HEK293 (cell line): ENCODE measurements around the gene REX1BD.

Source experiments
- KLF8 ChIP-seq: fragments of 450-650 bp; formaldehyde crosslinking; IDR thresholded peaks from 2 replicates; pipeline ENCODE4 v1.5.1; 2016; ENCODE audit warnings: missing biosample characterization, missing genetic modification characterization
- ZNF274 ChIP-seq, 2 experiments: fragments of 200-500 bp in 1 of 2; fragments of 450-650 bp in 1 of 2; sonication (Bioruptor generic) in 1 of 2; formaldehyde crosslinking in 1 of 2; IDR thresholded peaks; 2 replicates each; pipeline versions ENCODE4 v1.5.1 to v1.6.1; 2014 to 2016; ENCODE audit warnings: borderline replicate concordance in 1 of 2, inconsistent platforms in 1 of 2, low read length in 1 of 2, missing biosample characterization in 1 of 2, missing genetic modification characterization in 1 of 2
- TF ChIP-seq, protein P1 (sequence below): fragments of 450-650 bp; formaldehyde crosslinking; IDR thresholded peaks from 2 replicates; pipeline ENCODE4 v1.5.1; 2016; ENCODE audit warnings: missing biosample characterization, missing genetic modification characterization
- TF ChIP-seq, protein P2 (sequence below): fragments of 450-650 bp; formaldehyde crosslinking; IDR thresholded peaks from 2 replicates; pipeline ENCODE4 v1.5.1; 2016; ENCODE audit warnings: missing biosample characterization, missing genetic modification characterization

DNA sequence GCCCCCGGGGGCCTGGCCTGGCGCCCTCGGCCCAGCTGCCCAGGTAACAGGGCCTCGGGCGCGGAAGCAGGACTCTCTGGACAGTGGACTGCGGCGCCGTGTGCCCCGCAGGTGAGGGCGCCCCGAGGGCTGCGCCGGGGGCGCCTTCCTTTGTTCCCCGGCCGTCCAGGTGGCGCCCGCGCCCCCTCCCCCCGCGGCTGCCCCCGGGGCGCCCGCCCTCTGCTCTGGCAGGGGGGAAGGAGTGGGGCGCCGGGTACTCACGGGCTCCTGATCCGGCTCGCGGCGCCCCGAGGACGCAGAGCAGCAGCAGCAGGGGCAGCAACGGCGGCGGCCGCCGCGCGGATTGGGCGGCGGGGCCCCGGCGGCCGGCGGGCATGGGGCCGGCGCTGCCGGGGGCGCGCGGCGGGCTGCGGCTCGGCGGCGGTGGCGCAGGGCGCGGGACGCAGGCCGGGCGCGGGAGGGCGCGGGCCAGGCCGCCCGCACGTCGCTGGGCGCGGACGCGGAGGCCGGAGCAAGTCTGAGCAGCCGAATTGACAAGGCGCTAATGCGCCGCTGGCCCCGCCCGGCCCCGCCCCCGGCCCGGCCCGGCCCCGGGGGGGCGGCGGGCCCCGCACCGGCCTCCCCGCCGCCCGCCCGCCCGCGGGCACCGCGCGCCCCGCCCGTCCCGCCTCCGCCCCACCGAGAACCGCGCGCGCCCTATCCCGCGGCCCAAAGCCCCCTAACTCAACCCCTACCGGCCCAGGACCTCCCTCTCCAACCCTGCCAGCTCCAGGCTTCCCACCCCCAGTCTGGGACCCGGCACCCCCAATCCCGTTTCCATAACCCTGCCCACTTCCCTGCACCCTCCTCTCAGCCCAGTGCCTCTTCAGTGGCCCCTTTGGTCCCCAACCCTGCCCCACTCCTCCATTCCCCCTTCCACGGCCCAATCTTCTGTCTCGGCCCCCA lies 18.0 kb downstream of the REX1BD start, which contains the start of gene CRLF1:
- TF ChIP-seq, protein P1, sequence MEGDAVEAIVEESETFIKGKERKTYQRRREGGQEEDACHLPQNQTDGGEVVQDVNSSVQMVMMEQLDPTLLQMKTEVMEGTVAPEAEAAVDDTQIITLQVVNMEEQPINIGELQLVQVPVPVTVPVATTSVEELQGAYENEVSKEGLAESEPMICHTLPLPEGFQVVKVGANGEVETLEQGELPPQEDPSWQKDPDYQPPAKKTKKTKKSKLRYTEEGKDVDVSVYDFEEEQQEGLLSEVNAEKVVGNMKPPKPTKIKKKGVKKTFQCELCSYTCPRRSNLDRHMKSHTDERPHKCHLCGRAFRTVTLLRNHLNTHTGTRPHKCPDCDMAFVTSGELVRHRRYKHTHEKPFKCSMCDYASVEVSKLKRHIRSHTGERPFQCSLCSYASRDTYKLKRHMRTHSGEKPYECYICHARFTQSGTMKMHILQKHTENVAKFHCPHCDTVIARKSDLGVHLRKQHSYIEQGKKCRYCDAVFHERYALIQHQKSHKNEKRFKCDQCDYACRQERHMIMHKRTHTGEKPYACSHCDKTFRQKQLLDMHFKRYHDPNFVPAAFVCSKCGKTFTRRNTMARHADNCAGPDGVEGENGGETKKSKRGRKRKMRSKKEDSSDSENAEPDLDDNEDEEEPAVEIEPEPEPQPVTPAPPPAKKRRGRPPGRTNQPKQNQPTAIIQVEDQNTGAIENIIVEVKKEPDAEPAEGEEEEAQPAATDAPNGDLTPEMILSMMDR (tag by site-specific recombination): no peak
- TF ChIP-seq, protein P2, sequence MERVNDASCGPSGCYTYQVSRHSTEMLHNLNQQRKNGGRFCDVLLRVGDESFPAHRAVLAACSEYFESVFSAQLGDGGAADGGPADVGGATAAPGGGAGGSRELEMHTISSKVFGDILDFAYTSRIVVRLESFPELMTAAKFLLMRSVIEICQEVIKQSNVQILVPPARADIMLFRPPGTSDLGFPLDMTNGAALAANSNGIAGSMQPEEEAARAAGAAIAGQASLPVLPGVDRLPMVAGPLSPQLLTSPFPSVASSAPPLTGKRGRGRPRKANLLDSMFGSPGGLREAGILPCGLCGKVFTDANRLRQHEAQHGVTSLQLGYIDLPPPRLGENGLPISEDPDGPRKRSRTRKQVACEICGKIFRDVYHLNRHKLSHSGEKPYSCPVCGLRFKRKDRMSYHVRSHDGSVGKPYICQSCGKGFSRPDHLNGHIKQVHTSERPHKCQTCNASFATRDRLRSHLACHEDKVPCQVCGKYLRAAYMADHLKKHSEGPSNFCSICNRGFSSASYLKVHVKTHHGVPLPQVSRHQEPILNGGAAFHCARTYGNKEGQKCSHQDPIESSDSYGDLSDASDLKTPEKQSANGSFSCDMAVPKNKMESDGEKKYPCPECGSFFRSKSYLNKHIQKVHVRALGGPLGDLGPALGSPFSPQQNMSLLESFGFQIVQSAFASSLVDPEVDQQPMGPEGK (tag by site-specific recombination): peak; percentile 69
- TF ChIP-seq ZNF274 (IDR thresholded peaks at IDR 0.05; ENCODE audit: low read length) (no peak), ZNF274 (tag by site-specific recombination; IDR thresholded peaks at IDR 0.05; ENCODE audit: borderline replicate concordance) (no peak), KLF8 (no peak)
